Transverse colon (tissue), 4 donors: ENCODE measurements around the gene LAMB1. TPM values are rescaled to one million over a fixed set of nuclear protein-coding genes. Genes with fewer than 3 reads are reported as not detected.

Experiments used
- DNase-seq: peaks from one replicate; pipeline ENCODE4 v3.0.0-alpha.2; 2019
- H3K27ac ChIP-seq, 4 donors: fragments of 200-600 bp; sonication (generic); 2 replicates each; pipeline ENCODE4 v1.5.1; 2016 to 2018; ENCODE audit warnings: inconsistent platforms in 4 of 4
- H3K27me3 ChIP-seq: fragments of 200-600 bp; sonication (generic); 2 replicates; pipeline ENCODE4 v1.5.1; 2017; ENCODE audit warnings: inconsistent platforms
- H3K36me3 ChIP-seq, 4 donors: fragments of 200-600 bp; sonication (generic); 2 replicates each; pipeline ENCODE4 v1.5.1; 2017 to 2019; ENCODE audit warnings: inconsistent platforms in 4 of 4
- H3K4me1 ChIP-seq, 4 donors: fragments of 200-600 bp; sonication (generic); 2 replicates each; pipeline ENCODE4 v1.5.1; 2017 to 2020; ENCODE audit warnings: inconsistent platforms in 4 of 4
- H3K4me3 ChIP-seq, 4 donors: fragments of 200-600 bp; sonication (generic); 1 replicate in 1 of 4; 2 replicates in 3 of 4; pipeline versions ENCODE4 v1.5.1 to v1.6.1; 2017 to 2019; ENCODE audit warnings: inconsistent platforms in 4 of 4
- H3K9me3 ChIP-seq, 2 donors: fragments of 200-600 bp; sonication (generic); 2 replicates each; pipeline ENCODE4 v1.5.1; 2017 to 2019; ENCODE audit warnings: inconsistent platforms in 2 of 2
- EP300 ChIP-seq: sonication (generic); formaldehyde crosslinking; IDR thresholded peaks from one replicate; pipeline ENCODE4 v1.6.1; 2017; ENCODE audit warnings: antibody characterized with exemption, low read depth
- POLR2A ChIP-seq: fragments of 450-650 bp; IDR thresholded peaks from one replicate; pipeline ENCODE4 v1.6.1; 2016; ENCODE audit warnings: antibody characterized with exemption, mild to moderate bottlenecking, moderate library complexity
- POLR2AphosphoS5 ChIP-seq, 3 donors: sonication (generic); formaldehyde crosslinking; IDR thresholded peaks; one replicate each; pipeline ENCODE4 v1.6.1; 2016; ENCODE audit warnings: antibody characterized with exemption in 3 of 3
- WGBS, 2 donors: methylation state at CpG; one replicate each; pipeline ENCODE4 v1.1.5; 2018; ENCODE audit warnings: low coverage in 1 of 2; 5-methylcytosine and 5-hydroxymethylcytosine counted together
- in situ Hi-C, 4 donors: fragments of 200-750 bp; cut with MboI; loops; one replicate each; pipeline versions ENCODE4 v1.15.0 to v1.15.1; 2017; ENCODE audit warnings: low sequenced_read_pairs in 3 of 4, low pct_ligation_motif_present in 1 of 4, low pct_unique_long_range_greater_than_20kb in 1 of 4
- intact Hi-C: fragments of 100-400 bp; cut with DNase I; formaldehyde crosslinking; loops from one replicate; pipeline ENCODE4 v1.15.1; 2023; ENCODE audit warnings: low total_unique reads
- total RNA-seq, 4 donors: library from RNA; depleted of rRNA; stranded (reverse); fragments of >200 nt; gene quantifications; one replicate each; pipeline ENCODE4 v1.1.0, GENCODE V29; 2016
- TF ChIP-seq, protein P1 (sequence below), 5 experiments: fragments of 200-600 bp in 3 of 5; fragments of 450-650 bp in 2 of 5; sonication (generic) in 3 of 5; IDR thresholded peaks; 1 replicate in 2 of 5; 2 replicates in 3 of 5; pipeline ENCODE4 v1.5.1; 2016 to 2017; ENCODE audit warnings: antibody characterized with exemption in 5 of 5, inconsistent platforms in 3 of 5, mild to moderate bottlenecking in 2 of 5, moderate library complexity in 1 of 5

Gene LAMB1
- total RNA-seq, 4 donors from 2014 or later, result 54.2 to 119 (median 90.3) TPM

DNA sequence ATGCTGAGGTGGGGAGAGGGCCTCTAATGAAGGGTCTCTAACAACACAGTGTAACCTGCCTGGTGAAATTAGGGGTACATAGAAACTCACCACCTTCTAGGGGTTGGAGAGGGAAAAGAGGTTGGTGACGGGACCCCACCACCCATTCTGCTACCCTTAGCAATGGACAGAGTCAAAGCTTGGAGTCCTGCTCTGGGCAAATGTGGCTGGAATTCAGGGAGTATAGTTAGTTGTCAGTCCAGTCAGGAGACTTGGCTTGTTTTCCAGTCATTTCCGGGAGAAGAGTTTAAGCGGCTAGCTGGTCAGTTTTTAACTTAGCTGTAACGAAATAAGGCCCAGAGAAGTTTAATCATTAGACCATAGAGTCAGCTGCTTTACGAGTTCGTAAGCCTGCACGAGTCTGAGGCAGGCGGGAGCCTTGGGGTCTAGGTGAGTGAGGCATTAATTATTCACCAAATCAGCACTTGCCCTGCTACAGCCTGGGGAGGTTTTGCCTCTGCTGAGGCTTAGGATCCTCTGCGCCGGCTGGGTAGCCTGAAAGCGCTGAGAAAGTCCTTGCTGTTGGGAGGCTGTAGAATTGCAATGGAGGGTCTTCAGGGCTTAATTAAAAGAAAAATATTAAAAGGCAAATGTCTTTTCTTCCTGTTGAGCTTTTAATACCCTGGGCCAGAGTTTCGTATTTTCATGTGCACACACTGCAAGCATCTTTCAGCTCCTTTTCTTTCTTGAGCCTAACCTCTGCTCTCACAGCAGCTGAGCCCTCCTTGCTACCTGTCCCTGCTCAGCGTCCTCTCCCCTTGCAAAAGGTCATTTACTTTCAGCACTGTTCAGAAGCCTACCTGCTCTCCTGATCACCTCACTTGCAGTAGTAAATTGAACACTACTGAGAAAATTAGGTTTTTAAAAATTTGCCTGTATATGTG lies 1.5 kb upstream of the LAMB1 start:
- no peak for DNase-seq
- Histone ChIP-seq H3K27me3 (peaks cover 14% of the 10 kb centered on the region), H3K4me3 (no peak overlapping the region), H3K36me3 (no peaks in the 10 kb centered on the region), H3K27ac (peak overlapping the region; percentile 85 to 91 (median 88)), H3K4me1 (peaks cover 4 to 47% (median 31%) of the 10 kb centered on the region in 4 donors), H3K9me3 (no peaks in the 10 kb centered on the region)
- WGBS, 2 donors, result 35 to 60% methylated on average over 3 to 13 of the region's 13 CpGs
- TF ChIP-seq POLR2AphosphoS5 (IDR thresholded peaks at IDR 0.05), result peak in 1 of 3 donors; percentile 18
- TF ChIP-seq, protein P1, sequence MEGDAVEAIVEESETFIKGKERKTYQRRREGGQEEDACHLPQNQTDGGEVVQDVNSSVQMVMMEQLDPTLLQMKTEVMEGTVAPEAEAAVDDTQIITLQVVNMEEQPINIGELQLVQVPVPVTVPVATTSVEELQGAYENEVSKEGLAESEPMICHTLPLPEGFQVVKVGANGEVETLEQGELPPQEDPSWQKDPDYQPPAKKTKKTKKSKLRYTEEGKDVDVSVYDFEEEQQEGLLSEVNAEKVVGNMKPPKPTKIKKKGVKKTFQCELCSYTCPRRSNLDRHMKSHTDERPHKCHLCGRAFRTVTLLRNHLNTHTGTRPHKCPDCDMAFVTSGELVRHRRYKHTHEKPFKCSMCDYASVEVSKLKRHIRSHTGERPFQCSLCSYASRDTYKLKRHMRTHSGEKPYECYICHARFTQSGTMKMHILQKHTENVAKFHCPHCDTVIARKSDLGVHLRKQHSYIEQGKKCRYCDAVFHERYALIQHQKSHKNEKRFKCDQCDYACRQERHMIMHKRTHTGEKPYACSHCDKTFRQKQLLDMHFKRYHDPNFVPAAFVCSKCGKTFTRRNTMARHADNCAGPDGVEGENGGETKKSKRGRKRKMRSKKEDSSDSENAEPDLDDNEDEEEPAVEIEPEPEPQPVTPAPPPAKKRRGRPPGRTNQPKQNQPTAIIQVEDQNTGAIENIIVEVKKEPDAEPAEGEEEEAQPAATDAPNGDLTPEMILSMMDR (IDR thresholded peaks at IDR 0.05), result no peak
- no peak for TF ChIP-seq EP300
- no peak for TF ChIP-seq POLR2A
- intact Hi-C loops (loop anchor here (5.0 to 10.0 kb wide), 3 partner anchors 70 to 140 kb away; no protein-coding TSS in a partner anchor), in situ Hi-C loops (no loop called here)

DNA sequence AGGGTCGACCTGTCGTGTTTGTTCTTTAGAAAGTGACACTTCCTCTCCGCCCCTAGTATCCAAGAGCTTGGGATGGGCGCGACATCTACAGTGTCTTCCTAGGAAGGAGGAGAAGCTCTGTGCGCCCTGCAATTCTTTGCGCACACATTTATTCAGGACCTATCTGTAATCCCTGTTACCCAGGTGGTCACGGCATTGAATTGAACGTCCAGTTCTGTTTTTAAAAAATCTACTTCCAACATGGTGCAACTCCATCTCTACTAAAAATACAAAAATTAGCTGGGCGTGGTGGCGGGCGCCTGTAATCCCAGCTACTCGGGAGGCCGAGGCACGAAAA lies 606 bp upstream of the LAMB1 start:
- intact Hi-C loops, result loop anchor here (5.0 to 10.0 kb wide), 3 partner anchors 69 to 141 kb away; no protein-coding TSS in a partner anchor

GRCh38 chr7:108001764-108002725 lies 916 bp downstream of the LAMB1 start:
- H3K4me1 ChIP-seq, result peaks cover 12 to 55% (median 46%) of the 10 kb centered on the region in 4 donors
- intact Hi-C loops, result loop anchor here (5.0 to 10.0 kb wide), 3 partner anchors 67 to 143 kb away; no protein-coding TSS in a partner anchor
- H3K27me3 ChIP-seq, result peaks cover 14% of the 10 kb centered on the region
- no peaks in the 10 kb centered on the region for H3K9me3 ChIP-seq
- H3K27ac ChIP-seq, result peak overlapping the region; percentile 85 to 91 (median 88)
- H3K36me3 ChIP-seq, result no peaks in the 10 kb centered on the region
- peak; percentile 18 for DNase-seq
- in situ Hi-C loops, result no loop called here
- peak in 1 of 3 donors; percentile 37 for TF ChIP-seq POLR2AphosphoS5 (IDR thresholded peaks at IDR 0.05)
- TF ChIP-seq, protein P1 (IDR thresholded peaks at IDR 0.05), result no peak
- 3 to 7% methylated on average over 3 to 60 of the region's 75 CpGs for WGBS, 2 donors
- H3K4me3 ChIP-seq, result peak overlapping the region; percentile 50 to 77 (median 67)

More for the DNA sequence above, 606 bp upstream of the LAMB1 start:
- WGBS, 2 donors, result 41 to 52% methylated on average over 7 to 15 of the region's 15 CpGs
- Histone ChIP-seq H3K27me3 (peaks cover 14% of the 10 kb centered on the region), H3K36me3 (no peaks in the 10 kb centered on the region), H3K4me1 (peaks cover 10 to 55% (median 35%) of the 10 kb centered on the region in 4 donors), H3K27ac (peak overlapping the region; percentile 85 to 91 (median 88)), H3K9me3 (no peaks in the 10 kb centered on the region), H3K4me3 (peak overlapping the region; percentile 50 to 77 (median 67))
- in situ Hi-C loops, result no loop called here
- DNase-seq, result no peak
- TF ChIP-seq, protein P1 (IDR thresholded peaks at IDR 0.05), result no peak
- TF ChIP-seq POLR2A (no peak), EP300 (no peak), POLR2AphosphoS5 (IDR thresholded peaks at IDR 0.05) (no peak)
